GM12891 (cell line): ENCODE results near the gene TTC23.

Source experiments
- DNase-seq: peaks from one replicate; pipeline ENCODE4 v3.0.0; 2011; ENCODE audit warnings: low spot score; ENCODE audit not compliant: insufficient read length
- FAIRE-seq: peaks from 2 replicates; lab custom pipeline; 2011; peaks lifted over from hg19 to GRCh38; lab: Jason Lieb, UNC
- PAX5 ChIP-seq: IDR thresholded peaks from 2 replicates; pipeline ENCODE4 v1.6.1; 2011; ENCODE audit warnings: low read length, moderate library complexity, mild to moderate bottlenecking; ENCODE audit not compliant: insufficient read depth, severe bottlenecking
- POLR2A ChIP-seq: IDR thresholded peaks from 2 replicates; pipeline ENCODE4 v1.6.1; 2011; ENCODE audit warnings: low read depth, low read length, control low read depth
- POLR2AphosphoS5 ChIP-seq: IDR thresholded peaks from 2 replicates; pipeline ENCODE4 v1.6.1; 2011; ENCODE audit warnings: low read depth, low read length, control low read depth
- POU2F2 ChIP-seq: IDR thresholded peaks from 2 replicates; pipeline ENCODE4 v1.6.1; 2011; ENCODE audit warnings: low read depth, mild to moderate bottlenecking, control low read depth, low read length, moderate library complexity
- SPI1 ChIP-seq: IDR thresholded peaks from 2 replicates; pipeline ENCODE4 v1.6.1; 2011; ENCODE audit warnings: low read depth, low read length, control low read depth
- TAF1 ChIP-seq: IDR thresholded peaks from 2 replicates; pipeline ENCODE4 v1.6.1; 2011; ENCODE audit warnings: low read depth, low read length, control low read depth

Gene TTC23

GRCh38 chr15:99232740-99233139 is 16.6 kb downstream of the TTC23 start:
- FAIRE-seq (no peak), DNase-seq (no peak)
- no peak for TF ChIP-seq POLR2AphosphoS5
- TF ChIP-seq POU2F2, result no peak
- no peak for TF ChIP-seq POLR2A
- no peak for TF ChIP-seq SPI1
- TF ChIP-seq TAF1, result no peak

GRCh38 chr15:99230867-99231266 is 18.5 kb downstream of the TTC23 start:
- DNase-seq (no peak), FAIRE-seq (no peak)

GRCh38 chr15:99228120-99228770 is 21.1 kb downstream of the TTC23 start:
- FAIRE-seq (no peak), DNase-seq (no peak)
- TF ChIP-seq POLR2AphosphoS5 (no peak), PAX5 (no peak), SPI1 (no peak), TAF1 (no peak), POU2F2 (no peak), POLR2A (no peak)

More at GRCh38 chr15:99230867-99231266, 18.5 kb downstream of the TTC23 start:
- TF ChIP-seq POU2F2, result no peak
- no peak for TF ChIP-seq POLR2AphosphoS5
- TF ChIP-seq PAX5, result no peak
- TF ChIP-seq SPI1, result no peak
- TF ChIP-seq TAF1, result no peak
- no peak for TF ChIP-seq POLR2A

GRCh38 chr15:99226802-99227201 is 22.6 kb downstream of the TTC23 start:
- no peak for DNase-seq
- FAIRE-seq, result no peak
- TF ChIP-seq POLR2A (no peak), PAX5 (no peak), POLR2AphosphoS5 (no peak), TAF1 (no peak), POU2F2 (no peak), SPI1 (no peak)

GRCh38 chr15:99224372-99225214 is 24.8 kb downstream of the TTC23 start:
- DNase-seq (no peak), FAIRE-seq (no peak)

GRCh38 chr15:99213187-99213811 is 36.1 kb downstream of the TTC23 start:
- DNase-seq, result peak; percentile 33
- peak; percentile 87 for FAIRE-seq
- TF ChIP-seq POU2F2 (no peak), SPI1 (no peak)

More at GRCh38 chr15:99224372-99225214, 24.8 kb downstream of the TTC23 start:
- TF ChIP-seq PAX5 (no peak), SPI1 (no peak), TAF1 (no peak), POU2F2 (no peak), POLR2A (no peak), POLR2AphosphoS5 (no peak)

GRCh38 chr15:99212406-99212805 is 37.0 kb downstream of the TTC23 start:
- FAIRE-seq, result no peak
- no peak for DNase-seq
- TF ChIP-seq SPI1, result no peak
- TF ChIP-seq TAF1, result no peak
- no peak for TF ChIP-seq POLR2AphosphoS5
- TF ChIP-seq POU2F2, result no peak

- no peak for DNase-seq
Observed at GRCh38 chr15:99211926-99212325, 37.5 kb downstream of the TTC23 start.

GRCh38 chr15:99210334-99210733 is 39.0 kb downstream of the TTC23 start:
- FAIRE-seq (no peak), DNase-seq (no peak)
- no peak for TF ChIP-seq PAX5
- no peak for TF ChIP-seq POU2F2
- no peak for TF ChIP-seq POLR2A
- TF ChIP-seq SPI1, result no peak
- no peak for TF ChIP-seq POLR2AphosphoS5
- no peak for TF ChIP-seq TAF1

More at GRCh38 chr15:99211926-99212325, 37.5 kb downstream of the TTC23 start:
- FAIRE-seq, result no peak
- no peak for TF ChIP-seq TAF1
- no peak for TF ChIP-seq POLR2AphosphoS5
- no peak for TF ChIP-seq PAX5
- no peak for TF ChIP-seq POLR2A
- no peak for TF ChIP-seq POU2F2
- no peak for TF ChIP-seq SPI1
